Measurements from ENCODE around the gene C4orf50. TPM values are rescaled to one million over a fixed set of nuclear protein-coding genes. Genes with fewer than 3 reads are reported as not detected.

The C4orf50 gene
- total and polyA plus RNA-seq, 2 experiments from 2014 or later: 0.06 to 0.31 TPM

DNA sequence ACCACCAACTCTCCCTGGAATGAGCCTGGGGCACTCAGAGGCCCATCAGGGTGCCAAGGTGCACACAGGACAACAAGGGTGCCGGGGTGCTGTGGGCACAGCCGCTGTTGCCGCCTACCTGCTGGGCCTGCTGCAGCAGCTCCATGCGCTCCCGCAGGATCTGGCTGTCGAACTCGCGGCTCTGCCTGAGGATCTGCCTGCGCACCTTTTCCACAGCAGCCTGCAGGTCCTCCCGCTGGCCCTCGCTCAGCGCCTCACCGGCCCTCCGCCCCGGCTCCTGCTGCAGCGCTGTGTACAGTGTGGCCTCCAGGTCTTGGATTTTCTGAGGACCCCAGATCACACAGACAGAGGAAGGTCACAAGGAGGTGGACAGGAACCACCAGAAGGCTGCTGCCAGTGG, 17.6 kb upstream of the C4orf50 start (continued):
- TF ChIP-seq, protein P1, sequence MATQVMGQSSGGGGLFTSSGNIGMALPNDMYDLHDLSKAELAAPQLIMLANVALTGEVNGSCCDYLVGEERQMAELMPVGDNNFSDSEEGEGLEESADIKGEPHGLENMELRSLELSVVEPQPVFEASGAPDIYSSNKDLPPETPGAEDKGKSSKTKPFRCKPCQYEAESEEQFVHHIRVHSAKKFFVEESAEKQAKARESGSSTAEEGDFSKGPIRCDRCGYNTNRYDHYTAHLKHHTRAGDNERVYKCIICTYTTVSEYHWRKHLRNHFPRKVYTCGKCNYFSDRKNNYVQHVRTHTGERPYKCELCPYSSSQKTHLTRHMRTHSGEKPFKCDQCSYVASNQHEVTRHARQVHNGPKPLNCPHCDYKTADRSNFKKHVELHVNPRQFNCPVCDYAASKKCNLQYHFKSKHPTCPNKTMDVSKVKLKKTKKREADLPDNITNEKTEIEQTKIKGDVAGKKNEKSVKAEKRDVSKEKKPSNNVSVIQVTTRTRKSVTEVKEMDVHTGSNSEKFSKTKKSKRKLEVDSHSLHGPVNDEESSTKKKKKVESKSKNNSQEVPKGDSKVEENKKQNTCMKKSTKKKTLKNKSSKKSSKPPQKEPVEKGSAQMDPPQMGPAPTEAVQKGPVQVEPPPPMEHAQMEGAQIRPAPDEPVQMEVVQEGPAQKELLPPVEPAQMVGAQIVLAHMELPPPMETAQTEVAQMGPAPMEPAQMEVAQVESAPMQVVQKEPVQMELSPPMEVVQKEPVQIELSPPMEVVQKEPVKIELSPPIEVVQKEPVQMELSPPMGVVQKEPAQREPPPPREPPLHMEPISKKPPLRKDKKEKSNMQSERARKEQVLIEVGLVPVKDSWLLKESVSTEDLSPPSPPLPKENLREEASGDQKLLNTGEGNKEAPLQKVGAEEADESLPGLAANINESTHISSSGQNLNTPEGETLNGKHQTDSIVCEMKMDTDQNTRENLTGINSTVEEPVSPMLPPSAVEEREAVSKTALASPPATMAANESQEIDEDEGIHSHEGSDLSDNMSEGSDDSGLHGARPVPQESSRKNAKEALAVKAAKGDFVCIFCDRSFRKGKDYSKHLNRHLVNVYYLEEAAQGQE (IDR thresholded peaks at IDR 0.05; ENCODE audit: unreplicated experiment): no peak

DNA sequence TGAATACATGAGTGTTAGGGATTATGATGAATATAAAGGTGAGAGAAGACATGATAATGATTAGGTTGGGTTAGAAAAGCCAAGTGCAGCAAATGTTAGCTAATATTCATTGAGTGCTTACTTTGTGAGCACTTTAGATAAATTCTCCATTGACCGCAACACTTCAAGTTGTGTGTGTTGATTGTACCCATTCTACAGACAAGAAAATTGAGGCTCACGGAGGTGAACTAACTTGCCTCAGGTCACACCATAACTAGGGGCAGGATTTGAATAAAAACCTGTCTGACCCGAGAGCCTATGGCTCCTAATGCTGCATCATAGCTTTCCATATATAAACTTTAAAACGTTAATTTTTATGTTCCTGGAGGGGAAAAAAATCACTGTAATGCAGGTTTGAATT, 15.2 kb upstream of the C4orf50 start:
- Histone ChIP-seq H3K4me1 (ENCODE audit: insufficient read depth) (no peaks in the 10 kb centered on the region), H3K79me2 (replicated peaks; ENCODE audit: insufficient read depth) (no peaks in the 10 kb centered on the region), H3K36me3 (ENCODE audit: insufficient read depth) (no peaks in the 10 kb centered on the region), H3K27me3 (ENCODE audit: insufficient read depth) (no peaks in the 10 kb centered on the region), H3F3A (replicated peaks; ENCODE audit: low read depth) (no peaks in the 10 kb centered on the region), H4K20me1 (replicated peaks; ENCODE audit: insufficient read depth) (no peaks in the 10 kb centered on the region; the same call in 1 of the 2 replicates), H2AFZ (no peak overlapping the region), H3K27ac (ENCODE audit: low read depth) (no peak overlapping the region), H3K4me3 (no peak overlapping the region), H3K4me2 (no peak overlapping the region), H3K9me2 (ENCODE audit: insufficient read depth) (no peaks in the 10 kb centered on the region)
- Mint-ChIP-seq H3K4me1 (peaks cover 19% of the 10 kb centered on the region), H3K27me3 (ENCODE audit: insufficient read depth, low read depth, poor library complexity) (peaks cover 12% of the 10 kb centered on the region), H3K4me3 (no peak overlapping the region), H3K9me3 (no peaks in the 10 kb centered on the region), H3K27ac (no peak overlapping the region), H3K36me3 (ENCODE audit: low read depth) (no peaks in the 10 kb centered on the region)
- no peak for ATAC-seq
- no peak for DNase-seq (ENCODE audit: low spot score)
- TF ChIP-seq POLR2AphosphoS5 (IDR thresholded peaks at IDR 0.05; ENCODE audit: low read depth): no peak
- TF ChIP-seq ZNF331 (CRISPR knock-in tag; IDR thresholded peaks at IDR 0.05; ENCODE audit: low read depth): no peak
- TF ChIP-seq STAT1 (IDR thresholded peaks at IDR 0.05; ENCODE audit: unreplicated experiment): no peak
- no peak for TF ChIP-seq NANOG (IDR thresholded peaks at IDR 0.05; ENCODE audit: borderline replicate concordance)
- no peak for TF ChIP-seq EZH2 (IDR thresholded peaks at IDR 0.05; ENCODE audit: low read depth, unreplicated experiment)
- no peak for TF ChIP-seq ZNF114 (CRISPR knock-in tag; IDR thresholded peaks at IDR 0.05)
- TF ChIP-seq, protein P2, sequence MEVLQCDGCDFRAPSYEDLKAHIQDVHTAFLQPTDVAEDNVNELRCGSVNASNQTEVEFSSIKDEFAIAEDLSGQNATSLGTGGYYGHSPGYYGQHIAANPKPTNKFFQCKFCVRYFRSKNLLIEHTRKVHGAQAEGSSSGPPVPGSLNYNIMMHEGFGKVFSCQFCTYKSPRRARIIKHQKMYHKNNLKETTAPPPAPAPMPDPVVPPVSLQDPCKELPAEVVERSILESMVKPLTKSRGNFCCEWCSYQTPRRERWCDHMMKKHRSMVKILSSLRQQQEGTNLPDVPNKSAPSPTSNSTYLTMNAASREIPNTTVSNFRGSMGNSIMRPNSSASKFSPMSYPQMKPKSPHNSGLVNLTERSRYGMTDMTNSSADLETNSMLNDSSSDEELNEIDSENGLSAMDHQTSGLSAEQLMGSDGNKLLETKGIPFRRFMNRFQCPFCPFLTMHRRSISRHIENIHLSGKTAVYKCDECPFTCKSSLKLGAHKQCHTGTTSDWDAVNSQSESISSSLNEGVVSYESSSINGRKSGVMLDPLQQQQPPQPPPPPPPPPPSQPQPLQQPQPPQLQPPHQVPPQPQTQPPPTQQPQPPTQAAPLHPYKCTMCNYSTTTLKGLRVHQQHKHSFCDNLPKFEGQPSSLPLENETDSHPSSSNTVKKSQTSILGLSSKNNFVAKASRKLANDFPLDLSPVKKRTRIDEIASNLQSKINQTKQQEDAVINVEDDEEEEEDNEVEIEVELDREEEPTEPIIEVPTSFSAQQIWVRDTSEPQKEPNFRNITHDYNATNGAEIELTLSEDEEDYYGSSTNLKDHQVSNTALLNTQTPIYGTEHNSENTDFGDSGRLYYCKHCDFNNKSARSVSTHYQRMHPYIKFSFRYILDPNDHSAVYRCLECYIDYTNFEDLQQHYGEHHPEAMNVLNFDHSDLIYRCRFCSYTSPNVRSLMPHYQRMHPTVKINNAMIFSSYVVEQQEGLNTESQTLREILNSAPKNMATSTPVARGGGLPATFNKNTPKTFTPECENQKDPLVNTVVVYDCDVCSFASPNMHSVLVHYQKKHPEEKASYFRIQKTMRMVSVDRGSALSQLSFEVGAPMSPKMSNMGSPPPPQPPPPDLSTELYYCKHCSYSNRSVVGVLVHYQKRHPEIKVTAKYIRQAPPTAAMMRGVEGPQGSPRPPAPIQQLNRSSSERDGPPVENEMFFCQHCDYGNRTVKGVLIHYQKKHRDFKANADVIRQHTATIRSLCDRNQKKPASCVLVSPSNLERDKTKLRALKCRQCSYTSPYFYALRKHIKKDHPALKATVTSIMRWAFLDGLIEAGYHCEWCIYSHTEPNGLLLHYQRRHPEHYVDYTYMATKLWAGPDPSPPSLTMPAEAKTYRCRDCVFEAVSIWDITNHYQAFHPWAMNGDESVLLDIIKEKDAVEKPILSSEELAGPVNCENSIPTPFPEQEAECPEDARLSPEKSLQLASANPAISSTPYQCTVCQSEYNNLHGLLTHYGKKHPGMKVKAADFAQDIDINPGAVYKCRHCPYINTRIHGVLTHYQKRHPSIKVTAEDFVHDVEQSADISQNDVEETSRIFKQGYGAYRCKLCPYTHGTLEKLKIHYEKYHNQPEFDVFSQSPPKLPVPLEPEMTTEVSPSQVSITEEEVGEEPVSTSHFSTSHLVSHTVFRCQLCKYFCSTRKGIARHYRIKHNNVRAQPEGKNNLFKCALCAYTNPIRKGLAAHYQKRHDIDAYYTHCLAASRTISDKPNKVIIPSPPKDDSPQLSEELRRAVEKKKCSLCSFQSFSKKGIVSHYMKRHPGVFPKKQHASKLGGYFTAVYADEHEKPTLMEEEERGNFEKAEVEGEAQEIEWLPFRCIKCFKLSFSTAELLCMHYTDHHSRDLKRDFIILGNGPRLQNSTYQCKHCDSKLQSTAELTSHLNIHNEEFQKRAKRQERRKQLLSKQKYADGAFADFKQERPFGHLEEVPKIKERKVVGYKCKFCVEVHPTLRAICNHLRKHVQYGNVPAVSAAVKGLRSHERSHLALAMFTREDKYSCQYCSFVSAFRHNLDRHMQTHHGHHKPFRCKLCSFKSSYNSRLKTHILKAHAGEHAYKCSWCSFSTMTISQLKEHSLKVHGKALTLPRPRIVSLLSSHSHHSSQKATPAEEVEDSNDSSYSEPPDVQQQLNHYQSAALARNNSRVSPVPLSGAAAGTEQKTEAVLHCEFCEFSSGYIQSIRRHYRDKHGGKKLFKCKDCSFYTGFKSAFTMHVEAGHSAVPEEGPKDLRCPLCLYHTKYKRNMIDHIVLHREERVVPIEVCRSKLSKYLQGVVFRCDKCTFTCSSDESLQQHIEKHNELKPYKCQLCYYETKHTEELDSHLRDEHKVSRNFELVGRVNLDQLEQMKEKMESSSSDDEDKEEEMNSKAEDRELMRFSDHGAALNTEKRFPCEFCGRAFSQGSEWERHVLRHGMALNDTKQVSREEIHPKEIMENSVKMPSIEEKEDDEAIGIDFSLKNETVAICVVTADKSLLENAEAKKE (CRISPR knock-in tag; IDR thresholded peaks at IDR 0.05): no peak
- TF ChIP-seq JUNB (IDR thresholded peaks at IDR 0.05; ENCODE audit: unreplicated experiment): no peak
- TF ChIP-seq, protein P3, sequence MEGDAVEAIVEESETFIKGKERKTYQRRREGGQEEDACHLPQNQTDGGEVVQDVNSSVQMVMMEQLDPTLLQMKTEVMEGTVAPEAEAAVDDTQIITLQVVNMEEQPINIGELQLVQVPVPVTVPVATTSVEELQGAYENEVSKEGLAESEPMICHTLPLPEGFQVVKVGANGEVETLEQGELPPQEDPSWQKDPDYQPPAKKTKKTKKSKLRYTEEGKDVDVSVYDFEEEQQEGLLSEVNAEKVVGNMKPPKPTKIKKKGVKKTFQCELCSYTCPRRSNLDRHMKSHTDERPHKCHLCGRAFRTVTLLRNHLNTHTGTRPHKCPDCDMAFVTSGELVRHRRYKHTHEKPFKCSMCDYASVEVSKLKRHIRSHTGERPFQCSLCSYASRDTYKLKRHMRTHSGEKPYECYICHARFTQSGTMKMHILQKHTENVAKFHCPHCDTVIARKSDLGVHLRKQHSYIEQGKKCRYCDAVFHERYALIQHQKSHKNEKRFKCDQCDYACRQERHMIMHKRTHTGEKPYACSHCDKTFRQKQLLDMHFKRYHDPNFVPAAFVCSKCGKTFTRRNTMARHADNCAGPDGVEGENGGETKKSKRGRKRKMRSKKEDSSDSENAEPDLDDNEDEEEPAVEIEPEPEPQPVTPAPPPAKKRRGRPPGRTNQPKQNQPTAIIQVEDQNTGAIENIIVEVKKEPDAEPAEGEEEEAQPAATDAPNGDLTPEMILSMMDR (conservative IDR thresholded peaks at IDR 0.05; ENCODE audit: low read depth in 2 of 2): no peak
- TF ChIP-seq, protein P1 (IDR thresholded peaks at IDR 0.05; ENCODE audit: unreplicated experiment): no peak

All from GM23338 (cell line).